ENCODE data around the gene NMNAT2. TPM values are rescaled to one million over a fixed set of nuclear protein-coding genes. Genes with fewer than 3 reads are reported as not detected.

NMNAT2 gene
- polyA plus RNA-seq, 1 experiment: 2.1 TPM

DNA sequence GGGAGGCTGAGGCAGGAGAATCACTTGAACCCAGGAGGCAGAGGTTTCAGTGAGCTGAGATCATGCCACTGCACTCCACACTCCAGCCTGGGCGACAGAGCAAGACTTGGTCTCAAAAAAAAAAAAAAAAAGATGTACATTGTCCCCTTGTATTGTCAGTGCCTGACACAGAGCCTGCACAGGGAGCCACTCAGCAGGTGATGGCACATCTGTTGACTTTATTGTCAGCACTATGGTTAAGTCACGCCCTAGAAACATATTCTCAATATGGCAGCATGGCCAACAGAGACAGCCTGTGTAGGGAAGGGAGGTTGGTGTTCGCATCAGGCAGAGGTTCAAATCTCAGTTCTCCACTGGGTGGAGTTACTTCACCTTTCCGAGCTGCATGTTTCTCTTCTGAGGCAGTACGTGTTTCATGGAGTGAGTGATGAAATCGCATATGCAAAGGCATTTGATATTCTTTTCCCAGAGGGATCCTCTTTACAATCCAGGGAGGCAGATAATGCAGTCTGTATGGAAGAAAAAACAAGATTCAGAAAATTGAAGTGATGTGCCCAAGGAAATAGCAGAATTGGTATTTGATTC lies 211.6 kb downstream of the NMNAT2 start:
- DNase-seq (ENCODE audit: low read depth): no peak
- no peaks in the 10 kb centered on the region for H3K36me3 ChIP-seq (ENCODE audit: control insufficient read depth, insufficient read depth, low read length)
- ChIA-PET CTCF (interaction anchor here (1.7 kb wide), 1 partner anchor 9 kb away, joined by 6 read pairs; no protein-coding TSS in a partner anchor), POLR2A (no interaction called here)
- no peak for TF ChIP-seq CTCF (IDR thresholded peaks at IDR 0.05; ENCODE audit: insufficient read depth, low read depth, low read length)
- H3K4me3 ChIP-seq (ENCODE audit: low read depth, low read length): no peak overlapping the region
- H3K27me3 ChIP-seq (ENCODE audit: control insufficient read depth, insufficient read depth, low read length): no peaks in the 10 kb centered on the region

- TF ChIP-seq CTCF (IDR thresholded peaks at IDR 0.05; ENCODE audit: insufficient read depth, low read depth, low read length): no peak
- Histone ChIP-seq H3K36me3 (ENCODE audit: control insufficient read depth, insufficient read depth, low read length) (no peaks in the 10 kb centered on the region), H3K4me3 (ENCODE audit: low read depth, low read length) (no peak overlapping the region), H3K27me3 (ENCODE audit: control insufficient read depth, insufficient read depth, low read length) (no peaks in the 10 kb centered on the region)
- DNase-seq (ENCODE audit: low read depth): no peak
- CTCF ChIA-PET: interaction anchor here (0.6 to 1.7 kb wide), 5 partner anchors 10 to 55 kb away, joined by 3 to 6 read pairs (median 4); no protein-coding TSS in a partner anchor
- POLR2A ChIA-PET: no interaction called here
Measured at GRCh38 chr1:183205196-183205781, 212.9 kb downstream of the NMNAT2 start.

GRCh38 chr1:183203094-183203493 lies 215.1 kb downstream of the NMNAT2 start:
- H3K27me3 ChIP-seq (ENCODE audit: control insufficient read depth, insufficient read depth, low read length): no peaks in the 10 kb centered on the region
- ChIA-PET POLR2A (no interaction called here), CTCF (interaction anchor here (1.5 kb wide), 1 partner anchor 10 kb away, joined by 5 read pairs; no protein-coding TSS in a partner anchor)
- DNase-seq (ENCODE audit: low read depth): no peak
- no peaks in the 10 kb centered on the region for H3K36me3 ChIP-seq (ENCODE audit: control insufficient read depth, insufficient read depth, low read length)
- no peak overlapping the region for H3K4me3 ChIP-seq (ENCODE audit: low read depth, low read length)
- no peak for TF ChIP-seq CTCF (IDR thresholded peaks at IDR 0.05; ENCODE audit: insufficient read depth, low read depth, low read length)

DNA sequence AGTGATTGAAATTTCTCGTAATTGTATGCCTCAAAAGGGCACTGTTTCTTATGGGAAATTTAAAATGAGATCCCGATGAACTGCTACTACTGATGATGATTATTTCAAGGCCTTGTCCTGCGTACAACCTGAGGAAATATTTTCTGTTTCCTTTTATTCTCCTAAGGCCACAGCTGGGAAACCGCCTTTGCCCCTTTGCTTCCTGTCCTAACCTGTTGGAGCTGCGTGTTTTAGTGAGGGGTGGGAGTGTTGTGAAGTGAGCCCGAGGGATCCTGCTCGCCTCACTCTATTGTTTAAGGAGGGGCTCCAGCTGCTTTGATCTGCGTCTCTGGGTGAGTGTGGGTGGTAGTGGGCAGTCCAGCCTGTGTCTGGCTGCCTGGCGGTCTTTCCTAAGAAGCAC lies 217.7 kb downstream of the NMNAT2 start:
- CTCF ChIA-PET: no interaction called here

More for the DNA sequence above, 217.7 kb downstream of the NMNAT2 start:
- DNase-seq (ENCODE audit: low read depth): no peak
- no peak for TF ChIP-seq CTCF (IDR thresholded peaks at IDR 0.05; ENCODE audit: insufficient read depth, low read depth, low read length)
- no peaks in the 10 kb centered on the region for H3K27me3 ChIP-seq (ENCODE audit: control insufficient read depth, insufficient read depth, low read length)
- POLR2A ChIA-PET: no interaction called here
- no peaks in the 10 kb centered on the region for H3K36me3 ChIP-seq (ENCODE audit: control insufficient read depth, insufficient read depth, low read length)
- no peak overlapping the region for H3K4me3 ChIP-seq (ENCODE audit: low read depth, low read length)
